ENCODE measurements around the gene ASIC3.
"Not testable (repeated sequence)": the region's sequence is repeated elsewhere in the genome, so short reads cannot be mapped to it uniquely, and the experiment has no call there.

Gene ASIC3

DNA sequence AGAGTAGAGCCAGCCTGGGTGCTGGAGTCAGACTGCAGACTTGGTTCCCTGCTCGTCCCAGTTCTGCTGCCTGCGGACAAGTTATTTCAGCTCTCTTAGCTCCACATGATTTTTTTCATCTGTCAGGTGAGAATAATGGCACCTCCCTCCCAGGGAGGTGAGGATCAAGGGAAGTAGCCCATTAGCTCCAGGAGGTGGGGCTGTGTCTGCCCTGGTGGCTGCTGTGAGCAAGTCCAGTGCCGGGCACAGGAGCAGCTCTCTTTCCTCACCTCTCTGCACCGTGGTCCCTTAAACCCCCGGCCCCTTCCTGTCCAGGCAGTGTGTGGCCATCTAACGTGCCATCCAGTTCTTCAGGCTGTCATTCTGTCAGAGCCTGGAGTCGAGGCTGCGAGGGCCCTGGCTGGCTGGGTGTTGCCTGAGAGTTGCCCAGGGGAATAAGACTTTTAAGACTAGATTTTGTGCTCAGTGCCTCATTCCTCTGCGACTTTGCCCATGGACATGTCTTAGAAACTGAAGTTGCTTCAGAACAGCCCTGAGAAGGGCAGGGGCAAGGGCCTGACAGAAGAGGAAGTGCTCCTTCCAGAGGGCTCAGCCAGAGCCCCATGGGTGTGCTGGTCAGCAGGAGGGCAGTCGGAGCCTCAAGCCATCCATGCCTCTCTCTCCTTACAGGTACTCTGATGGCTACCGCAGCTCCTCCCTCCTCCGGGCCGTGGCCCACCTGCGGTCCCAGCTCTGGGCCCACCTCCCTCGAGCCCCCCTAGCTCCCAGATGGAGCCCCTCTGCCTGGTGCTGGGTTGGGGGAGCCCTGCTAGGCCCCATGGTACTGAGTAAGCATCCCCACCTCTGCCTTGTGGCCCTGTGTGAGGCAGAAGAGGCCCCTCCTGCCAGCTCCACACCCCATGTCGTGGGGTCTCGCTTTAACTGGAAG is 15.1 kb upstream of the ASIC3 start:
- no peak for DNase-seq (ENCODE audit: low spot score)

DNA sequence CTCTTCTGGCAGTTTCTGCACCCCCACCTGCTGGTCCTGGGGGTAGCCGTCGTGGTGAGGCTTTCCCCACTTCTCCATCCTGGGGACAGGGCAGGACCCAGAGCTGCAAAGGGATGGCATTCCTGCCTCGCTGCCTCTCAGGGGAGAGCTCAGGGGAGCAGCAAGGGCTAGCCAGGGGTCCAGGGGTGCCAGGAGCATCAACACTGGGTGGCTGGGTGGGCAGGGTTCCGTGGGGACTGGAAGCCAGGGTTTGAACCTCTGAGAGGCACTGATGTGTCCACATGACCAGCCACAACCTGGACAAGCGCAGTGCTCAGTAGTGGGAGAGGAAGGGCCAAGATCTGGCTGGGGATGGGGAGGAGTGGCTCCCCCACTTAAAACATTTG is 14.5 kb upstream of the ASIC3 start:
- DNase-seq (ENCODE audit: low spot score) = no peak

DNA sequence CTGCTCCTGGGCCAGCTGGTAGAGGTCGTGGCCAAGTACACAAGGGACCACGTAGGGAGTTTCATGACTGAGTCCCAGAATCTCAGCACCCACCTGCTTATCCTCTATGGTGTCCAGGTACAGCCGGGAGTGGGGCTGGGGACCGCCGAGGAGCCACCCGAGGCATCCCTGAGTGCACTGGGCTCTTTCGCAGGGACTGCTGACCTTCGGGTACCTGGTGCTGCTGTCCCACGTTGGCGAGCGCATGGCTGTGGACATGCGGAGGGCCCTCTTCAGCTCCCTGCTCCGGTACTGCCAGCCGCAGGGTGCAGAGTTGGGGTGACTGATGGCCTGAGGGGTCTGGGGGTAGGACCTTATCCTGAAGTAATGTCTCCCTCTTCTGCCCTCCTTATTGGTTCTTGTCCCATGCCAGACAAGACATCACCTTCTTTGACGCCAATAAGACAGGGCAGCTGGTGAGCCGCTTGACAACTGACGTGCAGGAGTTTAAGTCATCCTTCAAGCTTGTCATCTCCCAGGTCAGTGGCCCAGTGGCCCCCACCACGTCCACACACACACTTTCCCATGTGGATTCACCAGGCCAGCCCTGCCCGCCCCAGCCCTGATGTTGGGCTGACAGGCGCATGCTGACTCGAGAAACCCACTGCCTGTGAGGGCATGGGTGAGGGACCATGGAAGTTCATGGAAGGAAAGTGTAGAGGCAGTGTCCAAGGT is 13.9 kb upstream of the ASIC3 start:
- DNase-seq (ENCODE audit: low spot score) = no peak

DNA sequence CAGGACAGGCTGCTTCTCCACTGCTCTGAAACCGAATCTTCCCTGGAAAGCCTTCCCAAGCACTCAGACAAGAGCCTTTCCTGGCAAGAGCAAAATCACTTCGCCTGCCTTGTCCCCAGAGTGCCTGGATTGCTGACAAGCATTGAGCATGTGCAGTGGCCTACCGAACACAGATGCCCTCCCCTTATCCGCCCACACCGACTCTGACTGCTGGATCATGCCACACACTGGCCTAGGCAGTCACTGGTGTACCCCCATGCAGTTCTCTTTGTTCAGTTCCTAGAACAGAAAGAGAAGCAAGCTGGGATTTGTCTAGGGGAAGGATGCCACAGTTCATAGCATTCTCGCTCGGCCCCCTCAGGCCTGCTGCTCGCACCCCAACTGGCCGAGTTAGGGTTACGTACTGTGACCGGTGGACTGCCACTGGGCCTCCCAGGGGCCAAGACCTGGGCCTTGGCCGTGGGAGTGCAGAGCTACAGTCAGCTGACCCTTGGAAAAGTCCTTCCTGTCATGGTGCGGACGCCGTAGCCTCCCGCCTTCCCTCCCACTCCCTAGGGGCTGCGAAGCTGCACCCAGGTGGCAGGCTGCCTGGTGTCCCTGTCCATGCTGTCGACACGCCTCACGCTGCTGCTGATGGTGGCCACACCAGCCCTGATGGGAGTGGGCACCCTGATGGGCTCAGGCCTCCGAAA is 13.2 kb upstream of the ASIC3 start:
- no peak for DNase-seq (ENCODE audit: low spot score)

DNA sequence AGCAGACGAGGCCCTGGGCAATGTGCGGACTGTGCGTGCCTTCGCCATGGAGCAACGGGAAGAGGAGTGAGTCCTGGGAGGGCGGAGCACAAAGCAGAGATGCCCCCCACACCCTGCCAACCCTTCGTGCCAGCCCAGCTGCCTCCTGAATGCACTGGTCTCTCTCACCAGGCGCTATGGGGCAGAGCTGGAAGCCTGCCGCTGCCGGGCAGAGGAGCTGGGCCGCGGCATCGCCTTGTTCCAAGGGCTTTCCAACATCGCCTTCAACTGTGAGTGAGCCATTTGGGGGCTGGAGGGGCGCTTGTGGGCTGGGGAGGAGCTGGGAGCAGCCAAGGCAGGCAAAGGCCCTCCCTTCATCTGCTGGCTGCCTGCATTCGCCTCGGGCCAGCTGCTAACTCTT is 12.4 kb upstream of the ASIC3 start:
- no peak for DNase-seq (ENCODE audit: low spot score)

GRCh38 chr7:151038951-151039849 is 9.1 kb upstream of the ASIC3 start:
- DNase-seq (ENCODE audit: low spot score) = peak; percentile 70

DNA sequence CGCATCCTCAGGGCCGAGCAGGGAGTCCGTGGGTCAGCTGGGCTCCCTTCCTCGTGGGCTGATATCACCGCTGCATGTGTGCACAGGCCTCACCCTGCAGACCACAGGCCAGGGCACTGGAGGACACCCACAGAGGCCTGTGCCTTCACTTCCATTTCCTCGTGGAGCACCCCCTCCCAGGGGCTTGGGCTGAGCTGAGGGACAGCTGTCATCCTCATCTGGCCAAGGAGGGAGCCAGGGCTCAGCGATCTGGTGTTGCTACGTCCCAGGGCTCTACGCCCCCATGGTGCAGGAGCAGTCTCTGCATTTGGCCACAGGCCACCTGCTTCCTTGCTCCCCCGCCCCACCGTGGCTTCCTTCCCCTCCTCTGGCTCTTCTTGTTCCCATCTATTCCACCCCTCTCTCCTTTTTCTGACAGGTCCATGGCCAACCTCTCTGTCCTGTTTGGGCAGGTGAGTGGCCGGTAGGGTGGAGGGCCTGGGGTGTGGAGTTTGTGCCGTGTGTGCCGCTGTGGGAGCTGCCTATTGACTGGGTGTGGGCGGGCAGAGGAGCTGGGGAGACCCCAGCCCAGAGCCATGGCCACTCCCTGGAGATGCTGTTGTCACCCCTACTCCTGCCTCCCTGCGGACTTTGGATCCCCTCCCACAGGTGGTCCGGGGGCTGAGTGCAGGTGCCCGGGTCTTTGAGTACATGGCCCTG is 8.3 kb upstream of the ASIC3 start:
- no peak for DNase-seq (ENCODE audit: low spot score)

GRCh38 chr7:151040616-151041375 is 7.5 kb upstream of the ASIC3 start:
- no peak for DNase-seq (ENCODE audit: low spot score)

DNA sequence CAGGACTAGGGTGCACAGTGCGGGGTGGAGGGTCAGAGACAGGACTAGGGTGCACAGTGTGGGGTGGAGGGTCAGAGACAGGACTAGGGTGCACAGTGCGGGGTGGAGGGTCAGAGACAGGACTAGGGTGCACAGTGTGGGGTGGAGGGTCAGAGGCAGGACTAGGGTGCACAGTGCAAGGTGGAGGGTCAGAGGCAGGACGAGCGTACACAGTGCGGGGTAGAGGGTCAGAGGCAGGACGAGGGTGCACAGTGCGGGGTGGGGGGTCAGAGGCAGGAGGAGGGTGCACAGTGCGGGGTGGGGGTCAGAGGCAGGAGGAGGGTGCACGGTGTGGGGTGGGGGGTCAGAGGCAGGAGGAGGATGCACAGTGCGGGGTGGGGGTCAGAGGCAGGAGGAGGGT is 4.9 kb upstream of the ASIC3 start:
- DNase-seq (ENCODE audit: low spot score) = not testable (repeated sequence)

- no peak for DNase-seq (ENCODE audit: low spot score)
Observed at GRCh38 chr7:151043959-151044358, 4.4 kb upstream of the ASIC3 start.

GRCh38 chr7:151045262-151045661 is 3.1 kb upstream of the ASIC3 start:
- no peak for DNase-seq (ENCODE audit: low spot score)

DNA sequence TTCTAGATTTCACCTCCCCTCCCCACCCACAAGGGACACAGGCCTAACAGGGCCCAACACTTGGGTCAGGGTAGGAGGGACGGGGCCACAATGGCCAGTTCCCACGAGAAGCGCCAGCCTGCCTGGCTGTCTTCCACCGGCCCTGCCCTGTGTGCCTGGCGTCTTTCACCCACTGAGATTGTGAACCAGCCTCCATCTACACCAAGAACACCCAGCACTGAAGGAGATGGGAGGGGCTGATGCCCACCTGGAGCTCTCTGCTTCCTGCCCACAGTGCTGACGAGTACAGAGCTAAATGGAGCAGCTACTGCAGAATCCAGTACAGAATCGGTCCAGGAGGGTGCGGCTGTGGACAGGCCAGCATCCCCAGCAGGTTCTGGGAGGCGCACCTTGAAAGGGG is 2.4 kb upstream of the ASIC3 start:
- DNase-seq (ENCODE audit: low spot score) = no peak

DNA sequence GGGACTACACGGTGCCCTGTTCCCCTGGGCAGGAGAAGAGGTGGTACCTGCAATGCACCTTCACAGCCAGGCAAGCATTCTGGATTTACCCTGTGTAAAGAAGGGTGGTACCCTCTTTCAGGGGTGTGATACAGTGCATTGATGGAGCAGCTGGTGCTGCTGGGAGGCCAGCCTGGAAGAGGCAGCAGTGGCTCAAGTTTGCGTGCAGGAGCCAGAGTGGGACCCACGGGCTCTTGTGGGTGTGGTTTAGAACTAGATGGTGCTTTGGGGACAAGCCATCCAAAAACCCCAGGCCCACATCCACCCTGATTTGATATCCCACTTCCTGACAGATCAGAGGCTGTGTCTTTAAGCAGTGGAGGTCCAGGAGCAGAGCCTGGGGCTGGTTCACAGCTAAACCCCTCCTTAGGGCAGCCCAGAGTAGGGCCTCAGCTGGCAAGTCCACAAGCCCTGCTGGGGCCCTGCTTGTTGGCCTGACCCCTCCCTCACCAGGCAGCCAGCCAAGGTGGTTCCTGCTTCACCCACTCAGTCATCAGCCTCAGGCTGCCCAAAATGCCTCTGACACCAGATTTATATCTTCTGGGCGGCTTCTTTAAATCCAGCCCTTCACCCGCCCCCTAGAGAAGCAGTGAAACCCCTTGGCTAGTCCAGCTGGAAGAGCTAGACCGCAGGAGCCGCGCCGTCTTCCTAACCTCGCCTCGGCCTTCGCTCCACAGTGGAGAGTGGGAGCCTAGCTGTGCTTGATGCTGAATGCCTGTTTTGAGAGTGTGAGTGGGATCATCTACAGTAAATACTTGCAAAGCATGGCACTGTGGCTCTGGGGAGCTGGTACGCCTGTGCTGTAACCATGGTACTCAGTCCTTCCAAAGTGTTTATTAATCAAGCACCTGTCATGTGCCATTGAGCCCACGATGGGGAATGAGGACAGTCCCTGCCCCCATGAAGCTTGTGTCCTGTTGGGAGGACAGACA is 1.4 kb upstream of the ASIC3 start:
- no peak for DNase-seq (ENCODE audit: low spot score)

DNA sequence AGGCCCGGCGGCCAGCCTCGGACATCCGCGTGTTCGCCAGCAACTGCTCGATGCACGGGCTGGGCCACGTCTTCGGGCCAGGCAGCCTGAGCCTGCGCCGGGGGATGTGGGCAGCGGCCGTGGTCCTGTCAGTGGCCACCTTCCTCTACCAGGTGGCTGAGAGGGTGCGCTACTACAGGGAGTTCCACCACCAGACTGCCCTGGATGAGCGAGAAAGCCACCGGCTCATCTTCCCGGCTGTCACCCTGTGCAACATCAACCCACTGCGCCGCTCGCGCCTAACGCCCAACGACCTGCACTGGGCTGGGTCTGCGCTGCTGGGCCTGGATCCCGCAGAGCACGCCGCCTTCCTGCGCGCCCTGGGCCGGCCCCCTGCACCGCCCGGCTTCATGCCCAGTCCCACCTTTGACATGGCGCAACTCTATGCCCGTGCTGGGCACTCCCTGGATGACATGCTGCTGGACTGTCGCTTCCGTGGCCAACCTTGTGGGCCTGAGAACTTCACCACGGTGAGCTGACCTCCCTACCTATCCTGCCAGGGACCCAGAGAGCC is 656 bp downstream of the ASIC3 start:
- DNase-seq (ENCODE audit: low spot score) = no peak

DNA sequence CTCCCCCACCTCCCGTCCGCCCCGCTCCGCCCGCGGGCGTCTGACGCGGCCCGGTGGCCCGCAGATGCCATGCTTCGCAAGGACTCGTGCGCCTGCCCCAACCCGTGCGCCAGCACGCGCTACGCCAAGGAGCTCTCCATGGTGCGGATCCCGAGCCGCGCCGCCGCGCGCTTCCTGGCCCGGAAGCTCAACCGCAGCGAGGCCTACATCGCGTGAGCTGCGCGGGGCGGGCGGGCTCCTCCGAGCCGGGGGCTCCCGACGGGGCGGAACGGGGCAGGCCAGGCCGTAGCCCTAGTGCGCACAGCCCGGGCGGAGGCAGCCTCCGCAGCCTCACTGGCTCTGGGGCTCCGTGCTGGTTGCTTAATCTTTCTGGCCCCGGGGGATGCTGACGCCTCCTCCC is 2.8 kb downstream of the ASIC3 start:
- DNase-seq (ENCODE audit: low spot score) = no peak

DNA sequence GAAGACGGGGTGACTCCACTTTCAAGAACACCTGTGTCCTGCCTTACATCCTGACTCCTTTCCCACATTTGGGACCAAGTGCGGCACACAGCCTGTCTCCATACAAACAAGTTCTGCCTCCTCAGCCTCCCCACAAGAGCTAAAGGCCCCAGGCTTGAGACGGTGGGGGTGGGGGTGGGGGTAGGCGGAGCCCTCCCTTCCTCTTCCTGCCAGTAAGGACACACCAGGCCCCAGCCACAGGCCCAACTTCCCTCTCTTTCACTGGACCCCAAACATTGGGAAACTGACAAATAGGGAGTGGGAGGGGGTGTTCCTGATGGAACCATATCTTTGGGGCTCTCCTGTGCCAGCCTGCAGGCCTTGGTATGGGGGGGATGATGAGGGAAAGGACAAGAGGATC is 4.8 kb downstream of the ASIC3 start:
- no peak for DNase-seq (ENCODE audit: low spot score)

- no peak for DNase-seq (ENCODE audit: low spot score)
Observed at GRCh38 chr7:151053751-151054150, 5.4 kb downstream of the ASIC3 start.

DNA sequence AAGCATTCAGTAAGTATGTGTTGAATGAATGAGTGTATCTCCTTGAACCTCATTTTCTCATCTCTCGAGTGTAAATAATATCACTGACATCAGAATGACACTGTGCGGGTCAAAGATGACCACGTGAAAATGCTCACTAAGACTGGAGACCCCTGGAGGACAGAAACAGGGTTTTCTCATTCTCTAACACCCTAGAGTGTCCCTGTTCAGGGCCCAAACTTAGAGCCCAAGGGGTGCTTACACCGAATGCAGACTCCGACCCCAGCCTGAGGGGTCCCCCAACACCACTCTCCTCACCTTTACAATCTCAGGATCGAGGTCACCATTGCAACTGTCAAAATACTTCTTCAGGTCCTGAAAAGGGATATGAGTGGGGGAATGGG is 7.9 kb downstream of the ASIC3 start:
- DNase-seq (ENCODE audit: low spot score) = no peak

All from HuH-7.5 (cell line).